Activated T-helper 17 cell treated with anti-CD3 and anti-CD28 coated beads, Interleukin-2, amount 50 U/mL, for 72 hours (primary cell): ENCODE results near the gene NFILZ. TPM values are rescaled to one million over a fixed set of nuclear protein-coding genes. Genes with fewer than 3 reads are reported as not detected.
"Not testable (repeated sequence)": the region's sequence is repeated elsewhere in the genome, so short reads cannot be mapped to it uniquely, and the experiment has no call there.

Experiments used
- ATAC-seq: fragments of 150-1000 bp; cut with Tn5 transposase; replicated peaks from 2 replicates; pipeline ENCODE4 v1.10.0; 2021; ENCODE audit warnings: mild to moderate bottlenecking, moderate library complexity
- H3K27ac Mint-ChIP-seq: one replicate; pipeline ENCODE4 v1.8.0; 2022; ENCODE audit warnings: mixed read lengths
- H3K27me3 Mint-ChIP-seq: one replicate; pipeline ENCODE4 v1.8.0; 2022; ENCODE audit warnings: mixed read lengths
- H3K36me3 Mint-ChIP-seq: one replicate; pipeline ENCODE4 v1.8.0; 2022; ENCODE audit warnings: low read depth, mild to moderate bottlenecking, mixed read lengths
- H3K4me1 Mint-ChIP-seq: one replicate; pipeline ENCODE4 v1.8.0; 2022; ENCODE audit warnings: mixed read lengths
- H3K4me3 Mint-ChIP-seq: one replicate; pipeline ENCODE4 v1.8.0; 2022; ENCODE audit warnings: mild to moderate bottlenecking, mixed read lengths
- H3K9me3 Mint-ChIP-seq: one replicate; pipeline ENCODE4 v1.8.0; 2022; ENCODE audit warnings: mixed read lengths
- total RNA-seq, 2 donors: library from RNA; stranded (reverse); gene quantifications; one replicate each; pipeline ENCODE4 v1.2.3, GENCODE V29; 2022

NFILZ gene
- total RNA-seq, 2 donors from 2014 or later: not detected

DNA sequence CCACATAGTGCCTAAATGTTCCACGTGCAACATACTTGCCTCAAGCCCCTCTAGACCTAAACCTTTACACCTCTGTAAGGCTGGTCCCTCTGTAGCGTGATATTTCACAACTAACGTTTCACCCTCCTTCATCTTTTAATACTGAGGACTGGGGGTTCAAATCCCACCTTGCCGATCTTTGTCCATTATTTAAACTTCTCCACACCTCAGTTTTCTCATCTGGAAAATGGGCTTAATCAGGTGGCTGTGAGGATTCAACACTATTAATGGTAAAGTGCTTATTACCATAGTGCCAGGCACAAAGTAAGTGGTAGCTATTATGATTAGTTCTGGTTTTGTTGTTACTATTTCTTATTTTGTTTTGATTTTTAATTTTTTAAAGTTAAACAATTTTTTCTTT lies 12.4 kb upstream of the NFILZ start:
- Mint-ChIP-seq H3K36me3 (no peaks in the 10 kb centered on the region), H3K9me3 (no peaks in the 10 kb centered on the region), H3K27me3 (peaks cover 7% of the 10 kb centered on the region), H3K4me1 (peaks cover 4% of the 10 kb centered on the region), H3K27ac (no peak overlapping the region), H3K4me3 (no peak overlapping the region)
- no peak for ATAC-seq

DNA sequence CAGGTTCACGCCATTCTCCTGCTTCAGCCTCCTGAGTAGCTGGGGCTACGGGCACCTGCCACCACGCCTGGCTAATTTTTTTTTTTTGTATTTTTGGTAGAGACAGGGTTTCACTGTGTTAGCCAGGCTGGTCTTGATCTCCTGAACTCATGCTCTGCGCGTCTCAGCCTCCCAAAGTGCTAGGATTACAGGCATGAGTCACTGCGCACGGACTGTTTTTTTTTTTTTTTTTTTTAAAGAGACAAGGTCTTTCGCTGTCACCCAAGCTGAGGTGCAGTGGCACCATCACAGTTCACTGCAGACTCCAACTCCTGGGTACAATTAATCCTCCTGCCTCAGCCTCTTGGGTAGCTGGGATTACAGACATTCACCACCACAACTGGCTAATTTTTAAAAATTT lies 11.7 kb upstream of the NFILZ start:
- H3K36me3 Mint-ChIP-seq: no peaks in the 10 kb centered on the region
- H3K9me3 Mint-ChIP-seq: no peaks in the 10 kb centered on the region
- peaks cover 4% of the 10 kb centered on the region for H3K4me1 Mint-ChIP-seq
- peaks cover 7% of the 10 kb centered on the region for H3K27me3 Mint-ChIP-seq
- no peak overlapping the region for H3K4me3 Mint-ChIP-seq
- no peak overlapping the region for H3K27ac Mint-ChIP-seq
- ATAC-seq: no peak

DNA sequence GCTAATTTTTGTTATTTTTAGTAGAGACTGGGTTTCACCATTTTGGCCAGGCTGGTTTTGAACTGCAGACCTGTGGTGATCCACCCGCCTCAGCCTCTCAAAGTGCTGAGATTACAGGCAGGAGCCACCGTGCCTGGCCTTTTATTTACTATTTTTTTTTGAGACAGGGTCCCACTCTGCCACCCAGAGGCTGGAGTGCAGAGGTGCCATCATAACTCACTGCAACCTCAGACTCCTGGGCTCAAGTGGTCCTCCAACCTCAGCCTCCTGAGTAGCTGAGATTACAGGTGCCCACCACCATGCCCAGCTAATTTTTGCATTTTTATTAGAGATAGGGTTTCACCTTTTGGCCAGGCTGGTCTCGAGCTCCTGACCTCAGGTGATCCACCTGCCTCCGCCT lies 7.5 kb upstream of the NFILZ start:
- not testable (repeated sequence) for H3K4me1 Mint-ChIP-seq, H3K4me3 Mint-ChIP-seq, ATAC-seq, H3K27ac Mint-ChIP-seq, H3K9me3 Mint-ChIP-seq, H3K36me3 Mint-ChIP-seq, H3K27me3 Mint-ChIP-seq

- no peak for ATAC-seq
- no peaks in the 10 kb centered on the region for H3K4me1 Mint-ChIP-seq
- no peak overlapping the region for H3K4me3 Mint-ChIP-seq
- H3K36me3 Mint-ChIP-seq: no peaks in the 10 kb centered on the region
- no peak overlapping the region for H3K27ac Mint-ChIP-seq
- no peaks in the 10 kb centered on the region for H3K9me3 Mint-ChIP-seq
- H3K27me3 Mint-ChIP-seq: no peaks in the 10 kb centered on the region
Measured at GRCh38 chr19:8626842-8627241, 3.6 kb upstream of the NFILZ start.

GRCh38 chr19:8629184-8629583 lies 1.2 kb upstream of the NFILZ start:
- Mint-ChIP-seq H3K27ac (no peak overlapping the region), H3K9me3 (no peaks in the 10 kb centered on the region), H3K4me3 (no peak overlapping the region), H3K4me1 (no peaks in the 10 kb centered on the region), H3K27me3 (no peaks in the 10 kb centered on the region), H3K36me3 (no peaks in the 10 kb centered on the region)
- ATAC-seq: no peak

DNA sequence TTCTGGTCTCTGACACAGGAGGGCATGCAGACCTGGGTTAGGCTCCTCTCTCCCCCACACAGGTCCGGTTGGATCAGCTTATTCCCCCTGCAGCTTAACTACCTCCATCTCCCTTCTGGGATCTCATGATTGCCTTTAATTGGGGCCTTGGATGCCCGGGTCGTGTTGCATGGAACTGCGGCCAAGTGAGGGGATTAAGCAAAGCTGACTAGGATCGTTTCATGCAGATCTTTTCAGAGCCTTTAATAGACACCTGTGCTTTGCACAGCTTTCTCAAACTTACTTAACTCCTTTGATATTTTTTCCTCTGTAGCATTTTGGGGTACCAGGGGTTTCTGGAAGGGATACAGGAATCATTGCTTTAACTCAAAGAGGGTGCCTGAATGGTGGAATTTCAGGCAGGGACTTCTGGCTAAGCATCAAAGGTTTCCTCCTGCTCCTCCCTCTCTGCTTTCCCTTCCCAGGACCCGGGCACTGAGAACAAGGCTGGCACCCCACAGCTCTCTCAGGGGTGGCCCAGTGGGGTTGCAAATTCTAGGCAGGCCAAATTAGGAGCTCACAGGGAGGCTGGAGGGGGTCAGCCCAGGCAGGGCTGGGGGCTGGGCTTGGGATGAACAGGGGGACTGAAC lies 477 bp downstream of the NFILZ start:
- Mint-ChIP-seq H3K4me1 (no peaks in the 10 kb centered on the region), H3K27ac (no peak overlapping the region), H3K27me3 (no peaks in the 10 kb centered on the region), H3K9me3 (no peaks in the 10 kb centered on the region), H3K36me3 (no peaks in the 10 kb centered on the region), H3K4me3 (no peak overlapping the region)
- ATAC-seq: no peak

DNA sequence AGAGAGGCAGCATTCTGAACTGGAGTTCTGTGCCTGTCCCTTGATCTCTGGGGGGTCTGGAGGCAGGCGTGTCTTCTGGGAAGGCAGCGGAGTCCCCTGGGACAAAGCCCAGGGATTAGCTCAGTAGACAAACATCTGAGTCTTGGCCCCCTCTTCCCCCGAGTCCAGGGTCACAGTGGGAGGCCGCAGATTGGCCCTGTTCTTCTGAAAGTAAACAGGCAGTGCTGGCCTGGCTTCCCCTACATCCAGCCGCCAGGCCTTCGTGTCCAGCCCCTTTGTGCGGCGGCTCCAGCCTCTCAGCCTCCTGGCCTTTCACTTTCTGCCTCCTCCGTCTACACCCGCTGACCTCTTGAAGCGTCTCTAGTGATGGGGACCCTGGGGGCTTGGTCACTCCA lies 989 bp downstream of the NFILZ start:
- Mint-ChIP-seq H3K4me1 (no peaks in the 10 kb centered on the region), H3K4me3 (no peak overlapping the region)
- ATAC-seq: no peak

DNA sequence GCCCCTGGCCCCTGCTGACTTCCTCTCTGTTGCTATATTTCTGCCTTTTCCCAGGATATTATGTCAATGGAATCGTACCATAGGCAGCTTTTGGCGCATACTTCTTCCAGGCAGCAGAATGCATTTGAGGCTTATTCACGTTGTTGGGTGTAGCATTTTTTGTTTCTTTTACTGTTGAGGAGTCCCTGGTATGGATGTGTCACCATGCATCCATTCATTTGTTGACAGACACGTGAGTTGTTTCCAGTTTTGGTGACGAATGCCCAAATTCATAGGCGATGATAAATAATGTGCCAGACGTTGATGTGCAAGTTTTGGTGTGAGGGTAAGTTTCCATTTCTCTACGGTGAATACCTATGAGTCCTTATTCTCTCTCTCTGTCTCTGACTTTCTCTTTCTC lies 5.0 kb downstream of the NFILZ start:
- Mint-ChIP-seq H3K27me3 (peaks cover 7% of the 10 kb centered on the region), H3K27ac (no peak overlapping the region), H3K9me3 (no peaks in the 10 kb centered on the region), H3K4me1 (no peaks in the 10 kb centered on the region), H3K4me3 (no peak overlapping the region), H3K36me3 (no peaks in the 10 kb centered on the region)
- ATAC-seq: no peak

More for the DNA sequence above, 989 bp downstream of the NFILZ start:
- no peaks in the 10 kb centered on the region for H3K27me3 Mint-ChIP-seq
- no peak overlapping the region for H3K27ac Mint-ChIP-seq
- H3K36me3 Mint-ChIP-seq: no peaks in the 10 kb centered on the region
- H3K9me3 Mint-ChIP-seq: no peaks in the 10 kb centered on the region

DNA sequence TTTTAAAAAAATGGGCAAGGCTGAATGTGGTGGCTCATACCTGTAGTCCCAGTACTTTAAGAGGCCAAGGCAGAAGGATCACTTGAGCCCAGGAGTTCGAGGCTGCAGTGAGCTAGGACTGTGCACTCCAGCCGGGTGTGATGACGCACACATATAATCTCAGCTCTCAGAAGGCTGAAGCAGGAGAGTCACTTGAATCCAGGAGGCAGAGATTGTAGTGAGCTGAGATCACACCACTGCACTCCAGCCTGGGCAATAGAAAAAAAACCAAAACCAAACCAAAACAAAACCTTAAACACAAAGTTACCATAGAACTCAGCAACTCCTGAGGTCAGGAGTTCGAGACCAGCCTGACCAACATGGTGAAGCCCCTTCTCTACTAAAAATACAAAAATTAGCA lies 6.6 kb downstream of the NFILZ start:
- H3K36me3 Mint-ChIP-seq, H3K27me3 Mint-ChIP-seq, H3K9me3 Mint-ChIP-seq, H3K4me1 Mint-ChIP-seq, ATAC-seq, H3K27ac Mint-ChIP-seq, H3K4me3 Mint-ChIP-seq: not testable (repeated sequence)

DNA sequence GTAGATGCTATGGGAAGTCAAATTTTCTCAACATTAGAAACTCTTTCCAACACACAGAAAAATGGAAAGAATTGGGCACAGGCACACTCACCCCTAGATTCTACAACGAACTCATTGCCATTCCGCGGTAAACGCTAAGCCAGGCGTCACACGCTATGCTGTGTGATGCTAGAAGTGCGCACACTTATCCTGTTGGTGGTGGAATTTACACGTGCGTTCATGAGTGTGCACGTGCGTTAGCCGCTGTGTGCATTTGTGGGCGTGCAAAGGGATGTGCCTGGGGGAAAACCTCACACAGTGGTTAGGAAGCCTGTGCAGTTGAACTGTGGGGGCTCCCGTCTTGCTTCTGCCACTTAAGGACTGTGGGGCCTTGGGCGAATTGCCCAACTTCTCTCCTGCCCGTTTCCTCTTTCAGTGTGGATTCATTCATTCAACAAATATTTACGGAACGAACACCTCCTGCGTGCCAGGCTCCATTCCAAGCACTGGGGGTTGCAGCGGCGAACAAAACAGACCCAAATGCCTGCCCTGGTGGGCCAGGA lies 7.7 kb downstream of the NFILZ start:
- Mint-ChIP-seq H3K27me3 (peaks cover 7% of the 10 kb centered on the region), H3K36me3 (no peaks in the 10 kb centered on the region), H3K4me3 (no peak overlapping the region), H3K4me1 (no peaks in the 10 kb centered on the region), H3K9me3 (no peaks in the 10 kb centered on the region), H3K27ac (no peak overlapping the region)
- no peak for ATAC-seq

- no peak overlapping the region for H3K27ac Mint-ChIP-seq
- H3K4me3 Mint-ChIP-seq: no peak overlapping the region
- H3K27me3 Mint-ChIP-seq: peaks cover 7% of the 10 kb centered on the region
- no peaks in the 10 kb centered on the region for H3K9me3 Mint-ChIP-seq
- no peaks in the 10 kb centered on the region for H3K36me3 Mint-ChIP-seq
- H3K4me1 Mint-ChIP-seq: no peaks in the 10 kb centered on the region
- no peak for ATAC-seq
Measured at GRCh38 chr19:8639821-8640401, 9.5 kb downstream of the NFILZ start.

DNA sequence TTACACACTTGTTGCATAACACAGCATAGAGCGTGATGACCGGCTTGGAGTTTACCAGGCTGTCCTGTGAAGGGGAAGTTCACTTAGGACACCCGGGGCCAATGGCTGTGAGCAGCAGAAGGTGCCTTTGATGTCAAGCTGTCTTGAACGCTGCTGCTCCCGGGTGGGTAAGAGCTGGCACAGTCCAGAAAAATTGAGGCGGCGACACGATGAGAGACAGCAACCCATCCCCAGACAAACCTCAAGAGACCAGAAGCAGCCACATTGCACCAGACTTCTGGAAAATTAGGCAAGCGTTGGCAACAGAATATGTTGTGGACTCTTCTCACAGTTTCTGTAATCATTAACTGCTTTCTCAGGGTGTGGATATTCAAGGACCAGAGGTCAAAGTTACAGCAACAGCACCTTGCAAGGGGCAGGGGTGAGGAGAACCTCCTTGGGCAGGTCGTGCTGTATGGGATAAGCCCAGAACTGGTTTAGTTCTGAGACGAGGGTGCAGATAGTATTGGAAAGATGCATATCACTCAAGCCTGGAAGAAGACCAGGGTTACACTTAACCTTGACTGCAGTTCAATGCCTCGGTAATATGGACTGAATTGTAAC lies 10.1 kb downstream of the NFILZ start:
- no peaks in the 10 kb centered on the region for H3K9me3 Mint-ChIP-seq
- no peaks in the 10 kb centered on the region for H3K4me1 Mint-ChIP-seq
- H3K27me3 Mint-ChIP-seq: peaks cover 7% of the 10 kb centered on the region
- no peak overlapping the region for H3K27ac Mint-ChIP-seq
- H3K4me3 Mint-ChIP-seq: no peak overlapping the region
- ATAC-seq: no peak
- no peaks in the 10 kb centered on the region for H3K36me3 Mint-ChIP-seq

- no peak for ATAC-seq
- H3K9me3 Mint-ChIP-seq: no peaks in the 10 kb centered on the region
Measured at GRCh38 chr19:8641221-8641907, 10.9 kb downstream of the NFILZ start.

GRCh38 chr19:8641908-8642547 lies 11.6 kb downstream of the NFILZ start:
- H3K36me3 Mint-ChIP-seq: no peaks in the 10 kb centered on the region

More at GRCh38 chr19:8641221-8641907, 10.9 kb downstream of the NFILZ start:
- H3K36me3 Mint-ChIP-seq: no peaks in the 10 kb centered on the region
- H3K4me1 Mint-ChIP-seq: no peaks in the 10 kb centered on the region
- H3K27me3 Mint-ChIP-seq: peaks cover 7% of the 10 kb centered on the region
- no peak overlapping the region for H3K27ac Mint-ChIP-seq
- no peak overlapping the region for H3K4me3 Mint-ChIP-seq

More at GRCh38 chr19:8641908-8642547, 11.6 kb downstream of the NFILZ start:
- peaks cover 7% of the 10 kb centered on the region for H3K27me3 Mint-ChIP-seq
- no peaks in the 10 kb centered on the region for H3K9me3 Mint-ChIP-seq
- no peak overlapping the region for H3K4me3 Mint-ChIP-seq
- H3K27ac Mint-ChIP-seq: no peak overlapping the region
- ATAC-seq: peak; percentile 57
- H3K4me1 Mint-ChIP-seq: no peaks in the 10 kb centered on the region
